Measurements from ENCODE around the gene PIK3CB.
"Not testable (repeated sequence)": the region's sequence is repeated elsewhere in the genome, so short reads cannot be mapped to it uniquely, and the experiment has no call there.

The PIK3CB gene

DNA sequence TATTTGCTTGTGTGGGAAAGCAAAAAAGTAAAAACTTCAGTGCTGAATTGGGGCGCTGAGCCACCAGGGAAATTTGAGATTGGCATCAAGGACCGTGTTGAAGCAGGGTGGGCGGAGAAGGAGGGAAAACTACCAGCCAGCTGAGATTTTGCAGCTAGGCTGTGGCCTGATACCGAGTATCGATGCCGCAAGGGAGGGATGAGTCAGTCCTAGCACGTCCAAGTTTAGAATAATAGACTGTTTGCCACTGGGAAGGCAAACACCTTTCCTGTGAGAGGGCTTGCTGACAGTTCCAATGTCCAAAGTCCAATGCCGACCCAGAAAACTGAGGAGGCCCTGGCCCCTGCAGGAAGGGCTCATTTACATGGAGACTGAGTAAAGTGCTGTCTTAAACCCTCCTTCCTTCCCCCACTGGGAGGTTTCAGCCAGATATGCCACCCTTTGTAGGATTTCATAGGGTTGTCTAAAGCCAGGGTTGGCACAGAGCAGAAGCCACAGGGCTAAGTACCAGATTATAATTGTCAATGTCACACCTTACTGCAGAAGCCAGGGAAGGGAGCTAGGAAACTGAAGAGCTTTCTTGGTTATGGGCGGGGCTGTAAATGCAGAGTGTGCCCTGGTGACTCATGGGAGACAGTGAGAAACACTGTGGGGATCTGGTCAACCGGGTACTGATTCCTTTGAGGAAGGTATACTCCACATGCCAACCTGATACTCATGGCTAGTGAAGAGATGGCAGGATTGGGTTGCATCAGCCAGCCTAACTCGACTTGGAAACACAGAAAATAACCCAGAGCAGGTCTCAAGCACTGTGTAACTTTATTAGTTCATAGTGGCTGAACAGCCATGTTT, 28.4 kb upstream of the PIK3CB start:
- Histone ChIP-seq H3K36me3 (ENCODE audit: insufficient read depth, low read length) (no peaks in the 10 kb centered on the region), H3K4me1 (ENCODE audit: control insufficient read depth, insufficient read depth, low read length) (peaks cover 21% of the 10 kb centered on the region), H3K9ac (ENCODE audit: low read depth, low read length) (no peak overlapping the region), H3K4me3 (ENCODE audit: low read length) (peak overlapping the region; percentile 23), H3K27me3 (ENCODE audit: control insufficient read depth, insufficient read depth, low read length) (no peaks in the 10 kb centered on the region), H3K9me3 (replicated peaks; ENCODE audit: low read length) (no peaks in the 10 kb centered on the region), H3K4me2 (ENCODE audit: low read length) (peak overlapping the region; percentile 64)

DNA sequence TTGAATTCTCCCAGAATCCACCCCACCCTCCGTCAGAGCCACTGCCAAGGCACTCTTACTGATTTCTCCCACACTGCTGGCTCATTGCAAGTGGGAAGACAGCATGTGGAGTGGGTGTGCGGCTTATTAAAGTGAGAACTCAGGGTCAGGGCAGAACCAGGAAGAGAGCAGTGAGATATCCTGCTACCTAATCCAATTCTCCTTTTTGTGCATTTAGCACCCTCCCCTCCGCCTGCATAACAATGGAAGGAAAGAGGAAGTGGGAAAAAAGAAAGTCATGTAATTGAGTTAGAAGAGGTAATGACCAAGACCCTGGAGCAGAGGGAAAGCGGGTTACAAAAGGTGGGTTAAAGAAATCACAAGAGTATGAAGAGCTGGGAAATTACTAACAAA, 27.8 kb upstream of the PIK3CB start:
- H3K9ac ChIP-seq (ENCODE audit: low read depth, low read length), result no peak overlapping the region
- no peaks in the 10 kb centered on the region for H3K36me3 ChIP-seq (ENCODE audit: insufficient read depth, low read length)
- H3K27me3 ChIP-seq (ENCODE audit: control insufficient read depth, insufficient read depth, low read length), result no peaks in the 10 kb centered on the region
- peak overlapping the region; percentile 64 for H3K4me2 ChIP-seq (ENCODE audit: low read length)
- H3K4me1 ChIP-seq (ENCODE audit: control insufficient read depth, insufficient read depth, low read length), result peaks cover 21% of the 10 kb centered on the region
- H3K4me3 ChIP-seq (ENCODE audit: low read length), result no peak overlapping the region
- no peaks in the 10 kb centered on the region for H3K9me3 ChIP-seq (replicated peaks; ENCODE audit: low read length)

DNA sequence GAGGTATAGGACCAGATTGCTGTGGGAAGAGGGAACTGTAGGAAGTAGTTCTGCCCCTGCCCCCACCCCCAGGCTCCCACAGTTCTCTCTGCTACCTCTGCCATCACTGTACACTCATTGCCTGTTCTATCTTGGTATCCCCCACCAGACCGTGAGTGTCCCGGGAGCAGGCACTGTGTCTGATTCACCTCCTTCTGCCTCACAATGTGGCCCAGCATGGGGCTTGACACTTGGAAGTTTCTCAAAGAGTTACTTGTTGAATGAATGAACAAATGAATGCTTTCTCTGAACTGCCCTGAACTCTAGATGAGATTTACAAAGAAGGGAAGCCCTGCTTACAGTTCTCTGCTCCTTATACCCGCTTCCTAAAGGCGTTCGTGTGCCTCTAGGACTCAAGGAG, 27.1 kb upstream of the PIK3CB start:
- no peak overlapping the region for H3K4me3 ChIP-seq (ENCODE audit: low read length)
- H3K9ac ChIP-seq (ENCODE audit: low read depth, low read length), result no peak overlapping the region
- peaks cover 21% of the 10 kb centered on the region for H3K4me1 ChIP-seq (ENCODE audit: control insufficient read depth, insufficient read depth, low read length)
- no peaks in the 10 kb centered on the region for H3K36me3 ChIP-seq (ENCODE audit: insufficient read depth, low read length)
- H3K4me2 ChIP-seq (ENCODE audit: low read length), result no peak overlapping the region
- H3K27me3 ChIP-seq (ENCODE audit: control insufficient read depth, insufficient read depth, low read length), result no peaks in the 10 kb centered on the region
- no peaks in the 10 kb centered on the region for H3K9me3 ChIP-seq (replicated peaks; ENCODE audit: low read length)

DNA sequence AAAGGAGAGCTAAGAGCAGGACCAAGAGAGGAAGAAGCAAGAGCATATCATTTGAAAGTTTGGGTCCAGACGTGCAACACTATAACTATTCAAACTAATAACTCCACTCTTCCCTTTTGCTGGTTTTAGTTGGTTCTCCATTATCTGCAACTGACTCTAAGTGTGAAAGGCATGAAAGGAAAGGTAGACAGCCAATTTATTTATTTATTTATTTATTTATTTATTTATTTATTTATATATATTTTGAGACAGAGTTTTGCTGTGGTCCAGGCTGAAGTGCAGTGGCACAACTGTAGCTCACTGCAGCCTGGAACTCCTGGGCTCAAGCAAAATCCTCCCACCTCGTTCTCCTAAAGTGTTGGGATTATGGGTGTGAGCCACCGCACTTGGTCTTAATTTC, 22.1 kb upstream of the PIK3CB start:
- Histone ChIP-seq H3K36me3 (ENCODE audit: insufficient read depth, low read length) (no peaks in the 10 kb centered on the region), H3K9me3 (replicated peaks; ENCODE audit: low read length) (no peaks in the 10 kb centered on the region), H3K4me2 (ENCODE audit: low read length) (no peak overlapping the region), H3K4me1 (ENCODE audit: control insufficient read depth, insufficient read depth, low read length) (peaks cover under 1% of the 10 kb centered on the region), H3K9ac (ENCODE audit: low read depth, low read length) (no peak overlapping the region), H3K4me3 (ENCODE audit: low read length) (no peak overlapping the region), H3K27me3 (ENCODE audit: control insufficient read depth, insufficient read depth, low read length) (no peaks in the 10 kb centered on the region)

DNA sequence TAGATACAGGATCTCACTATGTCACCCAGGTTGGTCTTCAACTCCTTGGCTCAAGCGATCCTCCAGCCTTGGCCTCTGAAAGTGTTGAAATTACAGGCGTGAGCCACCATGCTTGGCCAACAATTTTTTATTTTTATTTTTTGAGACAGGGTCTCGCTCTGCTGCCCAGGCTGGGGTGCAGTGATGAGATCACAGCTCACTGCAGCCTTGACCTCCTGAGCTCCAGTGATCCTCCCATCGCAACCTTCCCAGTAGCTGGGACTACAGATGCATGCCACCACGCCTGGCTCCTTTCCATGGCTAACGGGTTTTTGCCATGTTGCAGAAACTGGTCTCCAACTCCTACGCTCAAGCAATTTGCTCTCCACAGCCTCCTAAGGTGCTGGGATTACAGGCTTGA, 20.2 kb upstream of the PIK3CB start:
- Histone ChIP-seq H3K4me2 (ENCODE audit: low read length) (no peak overlapping the region), H3K4me3 (ENCODE audit: low read length) (no peak overlapping the region), H3K36me3 (ENCODE audit: insufficient read depth, low read length) (no peaks in the 10 kb centered on the region), H3K27me3 (ENCODE audit: control insufficient read depth, insufficient read depth, low read length) (no peaks in the 10 kb centered on the region), H3K9ac (ENCODE audit: low read depth, low read length) (no peak overlapping the region), H3K9me3 (replicated peaks; ENCODE audit: low read length) (no peaks in the 10 kb centered on the region), H3K4me1 (ENCODE audit: control insufficient read depth, insufficient read depth, low read length) (no peaks in the 10 kb centered on the region)

DNA sequence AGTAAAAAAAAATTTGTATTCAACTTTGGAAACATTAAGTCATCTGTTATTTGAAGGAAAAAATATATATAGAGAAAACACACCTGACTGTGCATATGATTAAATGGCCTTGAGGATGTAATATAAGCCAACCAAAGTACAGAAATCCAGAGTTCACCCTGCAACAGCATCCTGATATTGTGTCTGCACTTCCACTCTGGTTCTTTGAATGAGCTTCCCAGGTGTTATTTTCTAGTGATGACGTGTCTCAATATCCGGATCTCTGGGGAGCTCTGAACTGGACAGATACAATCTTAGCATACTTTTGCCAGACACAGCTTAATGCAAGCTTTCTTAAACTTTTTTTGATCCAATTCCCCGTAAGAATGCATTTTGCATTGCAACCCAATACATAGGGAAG, 19.5 kb upstream of the PIK3CB start:
- no peaks in the 10 kb centered on the region for H3K36me3 ChIP-seq (ENCODE audit: insufficient read depth, low read length)
- H3K4me2 ChIP-seq (ENCODE audit: low read length), result no peak overlapping the region
- H3K4me3 ChIP-seq (ENCODE audit: low read length), result no peak overlapping the region
- H3K27me3 ChIP-seq (ENCODE audit: control insufficient read depth, insufficient read depth, low read length), result no peaks in the 10 kb centered on the region
- H3K9ac ChIP-seq (ENCODE audit: low read depth, low read length), result no peak overlapping the region
- no peaks in the 10 kb centered on the region for H3K4me1 ChIP-seq (ENCODE audit: control insufficient read depth, insufficient read depth, low read length)
- no peaks in the 10 kb centered on the region for H3K9me3 ChIP-seq (replicated peaks; ENCODE audit: low read length)

DNA sequence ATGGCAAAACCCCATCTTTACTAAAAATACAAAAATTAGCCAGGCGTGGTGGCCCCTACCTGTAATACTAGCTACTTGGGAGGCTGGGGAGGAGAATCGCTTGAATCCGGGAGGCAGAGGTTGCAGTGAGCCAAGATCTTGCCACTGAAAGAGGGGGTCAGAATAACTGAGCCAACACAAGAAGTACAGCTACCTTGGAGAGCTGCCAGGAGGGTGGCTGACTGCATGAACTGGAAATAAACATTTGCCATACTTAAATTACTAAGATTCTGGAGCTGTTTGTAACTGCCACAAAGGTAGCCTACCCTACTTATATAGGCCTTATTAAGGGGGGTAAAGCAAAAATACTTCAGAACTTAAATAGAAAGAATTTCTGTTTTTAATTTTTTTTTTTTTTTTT, 15.4 kb upstream of the PIK3CB start:
- H3K4me3 ChIP-seq (ENCODE audit: low read length), result no peak overlapping the region
- no peaks in the 10 kb centered on the region for H3K4me1 ChIP-seq (ENCODE audit: control insufficient read depth, insufficient read depth, low read length)
- H3K36me3 ChIP-seq (ENCODE audit: insufficient read depth, low read length), result no peaks in the 10 kb centered on the region
- H3K9me3 ChIP-seq (replicated peaks; ENCODE audit: low read length), result no peaks in the 10 kb centered on the region
- H3K27me3 ChIP-seq (ENCODE audit: control insufficient read depth, insufficient read depth, low read length), result no peaks in the 10 kb centered on the region
- no peak overlapping the region for H3K4me2 ChIP-seq (ENCODE audit: low read length)
- no peak overlapping the region for H3K9ac ChIP-seq (ENCODE audit: low read depth, low read length)

DNA sequence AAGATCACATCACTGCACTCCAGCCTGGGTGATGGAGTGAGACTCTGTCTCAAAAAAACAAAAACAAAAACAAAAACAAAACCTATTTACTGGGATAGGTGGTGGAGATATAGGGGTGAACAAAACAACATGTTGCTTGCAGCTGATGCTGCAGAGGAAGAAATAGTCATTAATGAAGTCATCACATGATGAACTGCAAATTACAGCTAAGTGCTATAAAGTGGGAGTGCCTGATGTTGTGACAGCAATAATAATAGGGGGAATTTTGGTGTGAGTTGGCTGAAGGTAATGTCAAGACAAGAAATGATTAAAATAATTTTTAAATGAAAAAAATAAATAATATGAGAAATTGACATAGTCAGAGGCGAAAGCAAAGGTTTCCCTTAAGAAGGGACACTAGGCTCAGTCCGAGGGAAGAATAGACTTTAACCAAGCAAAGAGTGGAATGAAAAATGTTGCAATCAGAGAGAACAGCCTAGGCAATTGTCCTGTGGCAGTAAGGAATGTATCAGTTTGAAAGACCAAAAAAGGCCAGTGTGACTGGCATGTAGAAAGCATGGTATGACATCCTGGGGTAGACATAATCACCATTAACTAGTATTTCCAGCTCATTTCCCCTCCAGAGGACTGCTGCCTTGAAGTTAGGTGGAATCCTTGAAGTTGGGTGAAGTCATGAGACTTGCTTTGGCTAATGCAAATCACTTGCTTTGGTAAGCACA, 14.7 kb upstream of the PIK3CB start:
- Histone ChIP-seq H3K36me3 (ENCODE audit: insufficient read depth, low read length) (no peaks in the 10 kb centered on the region), H3K4me2 (ENCODE audit: low read length) (no peak overlapping the region), H3K27me3 (ENCODE audit: control insufficient read depth, insufficient read depth, low read length) (no peaks in the 10 kb centered on the region), H3K9ac (ENCODE audit: low read depth, low read length) (no peak overlapping the region), H3K4me1 (ENCODE audit: control insufficient read depth, insufficient read depth, low read length) (no peaks in the 10 kb centered on the region), H3K9me3 (replicated peaks; ENCODE audit: low read length) (no peaks in the 10 kb centered on the region), H3K4me3 (ENCODE audit: low read length) (no peak overlapping the region)

DNA sequence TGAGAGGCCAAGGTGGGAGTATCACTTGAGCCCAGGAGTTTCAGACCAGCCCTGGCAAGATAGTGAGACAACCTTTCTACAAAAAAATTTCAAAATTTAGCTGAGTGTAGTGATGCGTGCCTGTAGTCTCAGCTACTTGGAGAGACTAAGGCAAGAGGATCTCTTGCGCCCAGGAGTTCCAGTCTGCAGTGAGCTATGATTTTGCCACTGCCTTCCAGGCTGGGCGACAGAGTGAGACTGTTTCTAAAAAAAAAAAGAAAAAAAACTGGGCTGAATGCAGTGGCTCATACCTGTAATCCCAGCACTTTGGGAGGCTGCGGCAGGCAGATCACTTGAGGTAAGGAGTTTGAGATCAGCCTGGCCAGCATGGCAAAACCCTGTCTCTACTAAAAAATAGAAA, 14.0 kb upstream of the PIK3CB start:
- Histone ChIP-seq H3K9me3 (replicated peaks; ENCODE audit: low read length) (no peaks in the 10 kb centered on the region), H3K27me3 (ENCODE audit: control insufficient read depth, insufficient read depth, low read length) (no peaks in the 10 kb centered on the region), H3K4me3 (ENCODE audit: low read length) (no peak overlapping the region), H3K36me3 (ENCODE audit: insufficient read depth, low read length) (no peaks in the 10 kb centered on the region), H3K4me2 (ENCODE audit: low read length) (no peak overlapping the region), H3K9ac (ENCODE audit: low read depth, low read length) (no peak overlapping the region), H3K4me1 (ENCODE audit: control insufficient read depth, insufficient read depth, low read length) (no peaks in the 10 kb centered on the region)

DNA sequence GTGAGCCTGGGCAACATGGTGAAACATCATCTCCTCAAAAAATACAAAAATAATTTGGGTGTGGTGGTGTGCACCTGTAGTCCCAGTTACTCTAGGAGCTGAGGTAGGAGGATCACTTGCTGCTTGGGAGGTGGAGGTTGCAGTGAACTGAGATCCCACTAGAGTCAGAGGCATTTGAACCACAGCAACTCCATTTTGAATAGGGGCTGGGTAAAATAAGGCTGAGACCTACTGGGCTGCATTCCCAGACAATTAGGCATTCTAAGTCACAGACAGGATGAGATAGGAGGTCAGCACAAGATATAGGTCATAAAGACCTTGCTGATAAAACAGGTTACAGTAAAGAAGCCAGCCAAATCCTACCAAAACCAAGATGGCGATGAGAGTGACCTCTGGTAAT, 12.1 kb upstream of the PIK3CB start:
- not testable (repeated sequence) for H3K27me3 ChIP-seq (ENCODE audit: control insufficient read depth, insufficient read depth, low read length); H3K9ac ChIP-seq (ENCODE audit: low read depth, low read length); H3K4me2 ChIP-seq (ENCODE audit: low read length); H3K9me3 ChIP-seq (replicated peaks; ENCODE audit: low read length); H3K36me3 ChIP-seq (ENCODE audit: insufficient read depth, low read length); H3K4me3 ChIP-seq (ENCODE audit: low read length); H3K4me1 ChIP-seq (ENCODE audit: control insufficient read depth, insufficient read depth, low read length)

DNA sequence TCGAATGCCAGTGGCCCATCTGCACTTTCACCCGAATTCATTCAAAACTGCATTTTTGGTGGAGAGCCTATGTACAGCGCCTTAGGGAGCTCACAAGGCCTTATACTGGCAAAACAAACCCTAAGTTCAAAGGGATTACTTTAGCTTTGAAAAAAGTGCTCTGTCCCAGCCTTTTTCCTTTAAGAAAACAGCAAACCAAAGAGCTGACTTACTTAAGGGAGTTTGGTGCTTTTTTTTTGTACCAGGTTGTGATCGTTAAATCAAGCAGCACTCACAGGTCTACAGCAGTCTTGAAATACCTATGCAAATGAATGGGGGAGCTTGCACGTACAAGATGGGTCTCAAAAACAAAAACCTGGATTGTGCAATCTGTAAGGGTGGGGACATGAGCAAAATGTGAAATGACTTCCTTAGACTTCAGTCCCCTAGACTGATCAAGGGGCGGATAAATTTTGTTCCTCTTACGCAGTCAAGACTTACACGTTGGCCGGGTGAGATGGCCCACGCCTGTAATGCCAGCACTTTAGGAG, 11.6 kb upstream of the PIK3CB start:
- H3K9me3 ChIP-seq (replicated peaks; ENCODE audit: low read length), result no peaks in the 10 kb centered on the region
- H3K9ac ChIP-seq (ENCODE audit: low read depth, low read length), result no peak overlapping the region
- no peaks in the 10 kb centered on the region for H3K4me1 ChIP-seq (ENCODE audit: control insufficient read depth, insufficient read depth, low read length)
- no peaks in the 10 kb centered on the region for H3K27me3 ChIP-seq (ENCODE audit: control insufficient read depth, insufficient read depth, low read length)
- no peak overlapping the region for H3K4me2 ChIP-seq (ENCODE audit: low read length)
- no peaks in the 10 kb centered on the region for H3K36me3 ChIP-seq (ENCODE audit: insufficient read depth, low read length)
- H3K4me3 ChIP-seq (ENCODE audit: low read length), result no peak overlapping the region

Data from skeletal muscle satellite cell (primary cell).